ENCODE results near the gene C10orf143.
"Not testable (repeated sequence)": the region's sequence is repeated elsewhere in the genome, so short reads cannot be mapped to it uniquely, and the experiment has no call there.

Gene C10orf143

DNA sequence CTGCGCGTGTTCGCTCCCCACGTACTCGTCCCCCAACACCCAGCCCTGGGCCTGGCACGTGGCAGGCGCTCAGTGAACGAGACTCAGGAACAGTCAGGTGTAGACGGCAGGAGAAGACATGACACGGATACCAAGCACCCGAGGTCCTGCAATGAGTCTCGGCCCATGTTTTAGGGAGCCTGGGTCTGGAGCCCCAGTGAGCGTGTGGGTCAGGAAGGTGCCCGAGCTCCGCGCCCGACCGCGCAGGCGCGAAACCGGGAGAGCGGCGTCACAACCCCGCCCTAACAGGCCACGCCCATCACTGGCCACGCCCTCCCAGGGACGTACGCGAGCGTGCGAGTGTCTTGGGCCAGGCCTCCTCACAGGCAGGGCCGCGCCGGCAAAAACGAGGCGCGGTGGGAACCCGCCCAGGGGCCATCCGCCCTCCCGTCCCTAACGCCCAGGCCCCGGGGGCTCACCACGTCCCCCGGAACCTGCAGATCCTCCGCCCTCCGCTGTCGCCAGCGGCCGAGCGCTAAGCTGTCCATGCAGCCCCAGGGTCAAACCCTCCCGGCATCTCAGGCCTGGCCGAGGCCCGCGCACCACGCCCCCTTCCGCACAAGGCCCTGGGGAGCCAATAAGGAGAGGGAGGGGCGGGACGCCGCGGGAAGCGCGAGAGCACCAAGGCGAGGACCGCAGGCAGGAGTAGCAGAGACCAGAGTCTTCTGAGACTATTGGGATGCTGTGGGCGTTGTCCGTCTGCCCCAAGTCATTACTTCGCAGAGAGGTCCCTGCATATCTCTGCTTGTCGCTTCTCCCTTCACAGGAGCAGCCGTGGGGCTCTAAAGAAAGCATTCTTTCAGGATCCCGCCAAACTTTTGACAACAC is at the start of gene C10orf143:
Gene C10orf143, minus strand, starts transcription at position 585 of the 867 bp plus-strand sequence. Its CDS starts 58 bp downstream, at position 527.
- DNase-seq (ENCODE audit: low spot score), result peak; percentile 98

DNA sequence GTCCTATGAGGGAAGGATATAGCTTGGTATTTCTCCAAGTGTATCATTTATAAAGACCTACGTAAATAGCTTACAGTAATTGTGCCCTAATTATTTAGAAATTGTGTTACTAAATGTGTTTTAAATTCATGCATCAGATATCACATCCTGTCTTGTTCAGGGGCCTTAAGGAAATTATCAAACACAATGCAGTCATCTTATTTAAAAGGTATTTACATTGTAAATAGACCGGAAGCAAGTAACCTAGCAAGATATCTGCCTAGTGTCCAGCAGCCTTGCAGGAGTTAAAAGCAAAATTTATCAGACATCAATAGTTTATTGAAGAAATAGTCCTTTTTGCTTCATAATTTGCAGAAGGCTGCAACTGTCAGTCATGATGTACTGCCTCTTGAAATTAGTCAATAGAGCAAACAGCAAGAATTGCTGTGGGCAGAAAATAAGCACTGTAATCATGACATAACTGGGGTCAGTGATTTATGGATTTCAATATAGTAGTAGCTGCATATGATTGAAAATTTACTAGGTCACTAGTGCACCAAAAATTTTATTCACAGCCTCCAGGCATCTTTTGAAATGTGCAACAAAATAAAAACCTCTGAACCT is 48.7 kb upstream of the C10orf143 start:
- DNase-seq (ENCODE audit: low spot score), result no peak

DNA sequence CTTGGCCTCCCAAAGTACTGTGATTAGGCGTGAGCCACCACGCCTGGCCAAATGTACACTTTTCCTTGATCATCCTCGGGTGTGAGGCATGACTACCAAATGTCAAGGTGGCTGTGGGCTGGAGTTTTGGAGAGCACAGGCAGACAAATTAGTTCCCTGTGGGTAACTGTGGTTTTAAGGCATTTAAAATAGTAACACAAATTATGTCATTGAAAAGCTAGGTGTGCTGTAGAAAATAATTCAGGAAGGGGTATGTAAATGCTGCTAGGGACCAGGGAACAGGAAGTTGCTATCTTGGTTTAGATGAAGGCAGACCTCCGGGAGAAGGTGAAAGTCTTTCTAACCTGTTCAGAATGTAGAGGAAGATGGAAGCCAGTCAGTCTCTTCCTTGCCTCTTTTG is 35.4 kb upstream of the C10orf143 start:
- DNase-seq (ENCODE audit: low spot score), result no peak

DNA sequence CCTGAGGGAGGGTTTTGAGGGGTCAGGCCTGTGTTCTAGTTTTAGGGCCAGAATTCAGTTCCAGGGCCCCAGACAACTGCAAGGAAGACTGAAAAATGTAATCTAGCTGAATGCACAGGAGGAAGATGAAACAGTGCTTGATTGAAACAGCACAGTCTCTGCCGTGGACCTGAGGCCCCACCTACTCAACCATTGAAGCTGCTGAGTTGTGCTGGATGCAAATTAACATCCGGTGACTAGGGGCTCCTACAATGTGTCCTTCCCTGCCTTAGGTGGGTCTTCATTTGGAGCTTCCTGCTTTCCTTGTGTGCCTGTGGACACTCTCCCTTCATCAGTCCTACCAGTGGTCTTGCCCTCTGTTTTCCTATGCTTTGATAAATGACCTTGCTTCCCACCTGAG is 31.2 kb upstream of the C10orf143 start:
- no peak for DNase-seq (ENCODE audit: low spot score)

DNA sequence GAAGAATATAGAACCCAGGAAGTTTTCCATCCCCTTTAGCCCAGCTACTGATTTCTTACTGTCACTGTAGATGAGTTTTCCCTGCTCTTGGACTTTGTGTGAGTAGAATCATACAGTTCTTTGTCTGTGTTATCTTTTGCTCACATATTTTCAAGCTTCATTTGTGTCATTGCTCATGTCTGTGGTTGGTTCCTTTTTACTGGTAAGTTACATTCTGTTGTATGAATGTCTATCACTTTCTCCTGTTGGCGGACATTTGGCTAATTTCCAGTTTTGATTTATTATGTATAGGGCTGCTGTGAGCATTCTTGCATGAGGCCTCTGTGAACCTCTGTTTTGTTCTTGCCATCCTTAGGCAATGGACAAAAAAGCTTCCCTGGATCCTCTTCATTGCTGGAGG is 30.8 kb upstream of the C10orf143 start:
- no peak for DNase-seq (ENCODE audit: low spot score)

DNA sequence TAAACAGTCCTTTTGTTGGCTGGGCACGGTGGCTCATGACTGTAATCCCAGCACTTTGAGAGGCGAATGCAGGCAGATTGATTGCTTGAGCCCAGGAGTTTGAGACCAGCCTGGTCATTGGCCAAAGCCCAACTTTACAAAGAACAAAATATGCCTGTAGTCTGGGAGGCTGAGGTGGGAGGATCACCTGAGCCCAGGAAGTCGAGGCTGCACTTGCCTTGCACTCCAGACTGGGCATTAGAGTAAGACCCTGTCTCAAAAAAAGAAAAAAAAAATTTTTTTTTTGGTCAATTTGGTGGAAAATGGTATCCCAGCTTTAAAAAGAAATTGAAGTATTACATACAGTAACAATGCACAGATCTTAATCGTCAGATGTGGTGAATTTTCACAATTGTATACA is 30.4 kb upstream of the C10orf143 start:
- no peak for DNase-seq (ENCODE audit: low spot score)

DNA sequence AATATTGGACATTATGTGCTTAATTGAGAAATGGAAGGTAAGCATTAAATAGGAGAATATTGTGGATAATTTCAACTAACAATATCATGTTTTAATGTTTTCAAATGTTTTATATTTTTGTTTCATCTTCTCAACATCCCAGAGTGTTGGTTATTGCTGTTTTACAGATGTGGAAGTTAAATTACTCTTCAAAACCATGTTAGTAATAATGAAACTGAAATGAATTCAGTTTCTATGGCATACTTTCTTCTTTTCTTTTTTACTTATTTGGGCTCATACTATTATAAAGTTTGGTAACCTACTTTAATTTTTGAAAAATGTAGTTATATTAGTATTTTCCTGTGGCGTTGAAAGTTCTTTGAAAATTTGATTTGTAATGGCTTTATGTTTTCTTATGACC is 29.8 kb upstream of the C10orf143 start:
- DNase-seq (ENCODE audit: low spot score), result no peak

DNA sequence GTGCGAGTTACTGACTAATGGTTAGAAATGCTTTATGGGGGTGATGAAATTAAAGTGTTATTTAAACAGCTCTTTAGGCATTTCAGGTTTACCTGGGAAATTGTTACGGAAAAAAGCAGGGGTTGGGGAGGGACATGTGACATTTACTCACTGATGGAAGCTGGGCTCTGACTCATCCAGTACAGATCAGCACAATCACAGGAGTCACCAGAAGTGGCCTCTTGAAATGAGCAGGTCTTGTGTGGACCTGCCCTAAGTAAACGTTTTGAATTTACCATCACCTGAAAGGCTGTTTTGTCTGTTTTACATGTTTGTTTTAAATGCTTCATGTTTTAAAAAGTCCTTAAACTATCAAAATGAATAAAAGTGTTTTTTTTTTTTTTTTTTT is 27.8 kb upstream of the C10orf143 start:
- peak; percentile 12 for DNase-seq (ENCODE audit: low spot score)

DNA sequence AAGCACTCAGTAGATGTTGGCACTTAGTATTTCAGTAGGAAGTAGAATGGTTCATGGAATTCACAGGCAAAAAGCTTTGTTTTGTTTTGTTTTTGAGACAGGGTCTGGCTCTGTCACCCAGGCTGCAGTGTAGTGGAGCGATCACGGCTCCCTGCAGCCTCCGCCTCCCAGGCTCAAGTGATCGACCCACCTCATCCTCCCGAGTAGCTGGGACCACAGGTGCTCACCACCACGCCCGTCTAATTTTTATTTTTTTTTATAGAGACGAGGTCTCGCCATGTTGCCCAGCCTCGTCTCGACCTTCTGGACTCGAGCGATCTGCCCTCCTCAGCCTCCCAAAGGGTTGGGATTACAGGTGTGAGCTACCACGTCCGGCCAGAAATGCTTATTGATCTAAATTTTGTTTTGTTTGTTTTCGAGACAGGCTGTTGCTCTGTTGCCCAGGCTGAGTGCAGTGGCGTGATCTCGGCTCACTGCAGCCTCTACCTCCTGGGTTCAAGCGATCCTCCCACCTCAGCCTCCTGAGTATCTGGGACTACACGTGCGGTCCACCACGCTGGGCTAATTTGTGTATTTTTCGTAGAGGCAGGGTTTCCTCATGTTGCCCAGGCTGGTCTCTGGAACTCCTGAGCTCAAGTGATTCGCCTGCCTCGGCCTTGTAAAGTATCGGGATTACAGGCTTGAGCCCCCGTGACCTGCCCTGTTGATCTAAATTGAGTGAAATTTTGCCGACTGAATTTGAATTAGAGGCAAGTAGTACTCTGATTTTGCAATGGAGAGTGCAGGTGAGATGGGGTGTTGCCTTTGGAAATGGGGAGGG is 27.2 kb upstream of the C10orf143 start:
- DNase-seq (ENCODE audit: low spot score), result no peak

DNA sequence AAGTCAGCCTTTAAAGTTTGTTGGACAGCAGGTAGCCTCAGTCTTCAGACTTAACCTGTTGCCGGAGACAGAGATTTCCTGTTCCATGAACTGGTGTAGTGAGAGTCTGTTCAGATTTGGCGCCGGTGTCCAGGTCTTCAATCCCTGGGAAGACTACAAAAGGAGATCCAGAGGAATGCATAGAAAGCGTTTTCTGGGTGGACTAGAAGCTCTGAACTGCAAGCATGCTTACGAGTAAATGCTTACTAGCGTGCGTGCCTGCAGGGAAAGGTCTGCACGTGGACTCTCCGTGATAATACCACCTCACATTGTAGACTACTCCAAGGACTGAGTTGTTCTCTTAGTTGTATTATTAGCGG is 26.4 kb upstream of the C10orf143 start:
- DNase-seq (ENCODE audit: low spot score), result no peak

DNA sequence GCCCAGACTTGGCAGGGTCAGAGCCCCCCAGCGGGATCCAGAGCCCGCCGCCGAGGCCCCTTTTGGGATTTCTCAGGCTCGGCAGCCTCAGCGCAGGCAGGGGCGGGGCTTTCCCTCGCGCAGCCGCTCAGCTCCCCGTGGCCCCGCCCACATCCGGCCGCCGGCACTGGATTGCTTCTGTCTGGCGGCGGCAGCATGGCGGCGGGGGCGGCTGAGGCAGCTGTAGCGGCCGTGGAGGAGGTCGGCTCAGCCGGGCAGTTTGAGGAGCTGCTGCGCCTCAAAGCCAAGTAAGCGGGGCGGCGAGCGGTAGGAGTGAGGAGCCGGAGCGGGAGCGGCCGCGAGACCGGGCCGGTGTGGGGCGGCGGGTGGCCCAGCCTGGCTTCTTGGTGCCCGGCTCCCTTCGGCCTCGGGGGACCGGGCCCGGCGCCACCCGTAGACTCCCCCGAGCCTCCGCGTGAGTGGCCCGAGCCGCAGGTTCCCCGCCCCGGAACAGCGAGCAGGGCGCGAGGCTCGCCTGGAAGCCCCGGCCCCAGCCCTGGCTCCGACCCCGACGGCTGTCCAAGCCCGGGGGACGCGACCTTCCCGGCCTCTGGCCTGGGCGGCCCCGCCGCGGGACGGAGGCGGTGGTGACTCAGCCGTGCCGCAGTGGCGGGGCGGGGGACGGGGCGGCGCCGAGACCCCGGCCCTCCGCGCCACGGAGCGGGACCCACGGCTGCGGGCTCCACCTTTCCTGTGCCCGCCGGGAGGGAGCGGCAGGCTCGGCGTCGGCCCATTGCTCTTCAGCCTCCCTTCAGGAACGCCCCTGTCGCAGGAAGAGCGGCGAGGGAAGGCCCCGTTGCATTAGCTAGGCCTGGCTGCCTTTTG is 25.8 kb upstream of the C10orf143 start, which contains the start of gene GLRX3:
Gene GLRX3, plus strand, starts transcription at position 166 of the 864 bp plus-strand sequence. Its CDS starts 30 bp downstream, at position 196.
- DNase-seq (ENCODE audit: low spot score), result peak; percentile 83

DNA sequence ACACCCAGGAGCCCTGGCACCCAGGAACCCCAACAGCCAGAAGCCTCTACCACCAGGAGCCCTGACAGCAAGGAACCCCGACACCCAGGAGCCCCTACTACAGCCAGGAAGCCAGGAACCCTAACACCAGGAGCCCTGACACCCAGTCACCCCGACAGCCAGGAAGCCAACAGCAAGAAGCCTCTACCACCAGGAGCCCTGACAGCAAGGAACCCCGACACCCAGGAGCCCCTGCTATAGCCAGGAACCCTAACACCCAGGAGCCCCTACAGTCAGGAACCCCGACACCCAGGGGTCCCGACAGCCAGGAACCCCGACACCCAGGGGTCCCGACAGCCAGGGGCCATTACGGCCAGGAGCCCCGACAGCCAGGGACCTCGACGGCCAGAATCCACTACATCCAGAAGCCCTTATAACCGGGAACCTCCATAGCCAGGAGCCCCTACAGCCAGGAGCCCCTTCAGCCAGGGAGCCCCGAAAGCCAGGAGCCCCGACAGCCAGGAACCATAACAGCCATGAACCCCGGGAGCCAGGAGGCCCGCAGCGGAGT is 25.1 kb upstream of the C10orf143 start:
- no peak for DNase-seq (ENCODE audit: low spot score)

DNA sequence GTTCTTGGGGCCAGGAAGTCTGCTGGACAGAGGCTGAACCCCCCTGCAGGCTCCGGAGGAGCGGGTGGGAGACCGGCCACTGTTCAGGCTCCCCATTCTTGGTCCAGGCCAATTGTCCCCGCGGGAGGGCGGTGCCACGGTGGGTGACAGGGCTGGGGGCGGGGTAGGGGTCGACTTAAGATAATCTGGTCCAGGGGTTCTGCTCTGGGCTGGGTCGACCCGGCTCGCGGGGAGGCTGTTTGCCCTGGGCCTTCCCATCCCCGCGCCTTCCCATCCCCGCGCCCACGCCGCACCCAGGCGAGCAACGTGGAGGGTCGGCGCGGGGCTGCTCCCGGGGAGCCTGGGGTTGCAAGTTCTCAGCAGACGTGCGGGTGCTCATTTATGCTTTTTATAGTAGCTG is 18.3 kb upstream of the C10orf143 start:
- no peak for DNase-seq (ENCODE audit: low spot score)

DNA sequence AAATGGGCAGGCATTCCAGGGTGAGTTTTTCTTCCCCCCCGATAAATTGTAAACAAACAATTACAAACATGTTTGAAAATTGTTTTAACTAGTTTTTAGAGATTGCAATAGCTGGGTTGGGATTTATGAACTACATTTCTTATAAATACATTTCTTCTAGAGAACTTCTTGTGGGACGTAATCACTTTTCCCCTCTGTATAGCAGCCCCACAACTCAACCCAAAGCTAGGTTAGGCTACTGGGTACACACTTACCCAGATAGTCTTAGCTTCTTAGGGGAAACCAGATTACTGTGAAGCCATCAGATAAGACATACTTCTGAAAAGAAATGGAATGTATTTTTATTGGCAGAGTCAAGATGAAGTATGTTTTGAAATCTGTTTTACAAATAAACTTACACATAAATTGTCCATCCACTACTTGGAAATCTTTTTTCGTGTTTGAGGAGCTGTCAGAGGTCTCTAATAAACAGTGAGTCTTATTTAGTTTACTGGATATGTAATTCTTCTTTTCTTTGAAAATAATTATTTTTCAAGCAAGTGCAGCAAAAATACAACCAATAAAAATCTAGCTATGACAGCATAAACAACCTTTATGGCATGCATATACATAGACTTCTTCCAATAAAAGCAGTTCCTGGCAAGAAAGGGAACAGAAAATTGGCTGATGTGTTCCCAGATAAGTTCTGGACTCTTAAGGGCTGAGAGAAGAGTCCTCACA is 17.6 kb upstream of the C10orf143 start:
- no peak for DNase-seq (ENCODE audit: low spot score)

DNA sequence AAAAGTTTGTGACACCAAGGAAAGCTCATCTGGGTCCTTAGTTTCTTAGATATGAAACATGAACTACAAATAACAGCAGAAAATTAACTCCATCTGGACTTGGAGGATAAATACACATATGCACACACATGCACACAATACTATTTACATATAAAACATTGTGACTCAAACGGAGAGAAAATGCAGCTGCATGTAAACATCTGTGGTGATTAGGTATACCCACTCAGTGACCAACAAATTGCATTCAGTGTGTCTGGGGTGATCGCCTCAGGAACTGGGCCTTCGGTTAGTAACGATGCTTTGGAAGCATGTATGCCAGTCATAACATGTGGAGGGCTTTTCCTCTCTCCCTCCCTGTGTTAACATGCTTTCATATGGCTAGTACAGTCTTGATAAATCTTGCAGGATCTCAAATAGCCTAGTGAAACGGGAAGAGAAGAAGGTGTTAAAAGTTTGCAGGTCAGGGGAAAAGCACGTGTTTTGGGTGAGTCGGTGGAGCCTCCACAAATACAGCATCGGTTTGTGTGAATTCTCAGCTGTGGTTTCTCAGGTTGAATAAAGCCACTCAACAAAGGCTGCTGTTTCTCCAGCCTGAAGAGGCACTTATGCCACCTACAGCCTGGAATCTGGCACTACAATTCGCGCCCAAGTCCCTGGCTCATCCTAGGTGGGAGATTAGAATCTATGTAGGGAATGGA is 16.9 kb upstream of the C10orf143 start:
- peak; percentile 65 for DNase-seq (ENCODE audit: low spot score)

DNA sequence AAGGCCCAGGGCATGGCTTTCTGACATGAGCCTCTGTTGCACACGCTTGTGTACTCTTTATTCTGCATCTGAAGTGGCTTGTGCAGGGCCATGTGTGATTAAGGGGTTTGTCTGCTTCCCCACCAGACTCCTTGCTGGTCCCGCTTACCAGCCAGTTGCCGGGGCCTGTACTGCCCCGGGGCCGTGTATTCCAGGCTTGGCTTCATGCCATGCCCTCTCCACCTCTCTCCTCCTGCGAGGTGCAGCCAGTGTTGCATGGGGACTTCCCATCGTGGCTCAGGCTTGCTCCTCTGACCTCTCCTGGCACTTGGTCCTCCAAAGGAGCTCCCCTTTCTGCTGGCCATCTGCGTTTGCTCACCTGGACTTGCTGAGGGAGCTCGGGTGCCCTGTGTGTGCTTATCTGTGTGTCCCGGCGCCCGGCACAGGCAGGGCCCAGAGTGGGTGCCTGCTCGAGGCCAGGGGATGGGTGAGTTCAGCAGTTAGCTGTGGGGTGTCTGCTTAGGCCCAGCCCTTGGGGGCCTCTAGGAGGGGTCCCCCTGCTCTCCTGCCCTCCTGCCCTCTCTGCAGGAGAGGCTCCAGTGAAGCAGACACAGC is 11.0 kb upstream of the C10orf143 start:
- DNase-seq (ENCODE audit: low spot score), result no peak

DNA sequence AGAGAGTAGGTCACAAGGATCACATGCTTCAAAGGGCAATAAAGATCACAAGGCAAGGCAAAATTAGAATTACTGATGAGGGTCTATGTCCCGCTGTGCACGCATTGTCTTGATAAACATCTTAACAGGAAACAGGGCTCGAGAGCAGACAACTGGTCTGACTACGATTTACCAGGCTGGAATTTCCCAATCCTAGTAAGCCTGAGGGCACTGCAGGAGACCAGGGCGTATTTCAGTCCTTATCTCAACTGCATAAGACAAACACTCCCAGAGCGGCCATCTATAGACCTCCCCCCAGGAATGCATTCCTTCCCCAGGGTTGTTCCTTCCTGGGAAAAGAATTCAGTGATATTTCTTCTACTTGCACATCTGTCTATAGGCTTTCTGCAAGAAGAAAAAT is 6.9 kb upstream of the C10orf143 start:
- not testable (repeated sequence) for DNase-seq (ENCODE audit: low spot score)

DNA sequence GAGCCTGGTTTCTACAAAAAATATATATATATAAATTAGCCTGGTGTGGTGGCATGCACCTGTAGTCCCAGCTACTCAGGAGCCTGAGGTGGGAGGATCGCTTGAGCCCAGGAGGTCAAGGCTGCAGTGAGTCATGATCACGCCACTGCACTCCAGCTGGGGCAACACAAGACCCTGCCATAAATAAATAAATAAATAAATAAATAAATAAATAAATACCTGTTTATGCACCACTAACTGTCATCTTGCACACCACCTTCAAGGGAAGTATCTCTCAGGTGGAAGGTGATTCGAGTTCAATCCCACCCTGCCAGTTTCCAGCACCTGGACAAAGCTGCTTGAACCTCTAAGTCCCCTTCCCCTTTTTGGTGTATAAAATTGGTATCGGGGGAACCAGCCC is 6.3 kb upstream of the C10orf143 start:
- DNase-seq (ENCODE audit: low spot score), result not testable (repeated sequence)

DNA sequence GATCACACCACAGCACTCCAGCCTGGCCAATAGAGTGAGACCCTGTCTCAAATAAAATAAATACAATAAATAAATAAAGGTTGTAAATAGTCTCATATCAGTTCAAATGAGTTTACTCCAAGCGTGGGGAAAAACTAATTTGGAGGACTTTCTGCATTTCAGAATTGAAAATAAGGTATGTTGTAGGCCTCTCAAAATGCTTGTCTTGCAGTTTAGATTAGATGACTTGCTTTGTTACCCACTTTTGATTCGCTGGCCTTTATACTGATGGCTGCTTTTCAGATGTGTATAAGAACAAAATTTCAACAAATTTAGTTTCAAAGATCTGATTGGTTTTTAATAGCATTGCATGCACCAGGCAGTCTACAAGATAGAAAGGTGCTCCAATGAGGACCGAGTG is 2.2 kb upstream of the C10orf143 start:
- no peak for DNase-seq (ENCODE audit: low spot score)

DNA sequence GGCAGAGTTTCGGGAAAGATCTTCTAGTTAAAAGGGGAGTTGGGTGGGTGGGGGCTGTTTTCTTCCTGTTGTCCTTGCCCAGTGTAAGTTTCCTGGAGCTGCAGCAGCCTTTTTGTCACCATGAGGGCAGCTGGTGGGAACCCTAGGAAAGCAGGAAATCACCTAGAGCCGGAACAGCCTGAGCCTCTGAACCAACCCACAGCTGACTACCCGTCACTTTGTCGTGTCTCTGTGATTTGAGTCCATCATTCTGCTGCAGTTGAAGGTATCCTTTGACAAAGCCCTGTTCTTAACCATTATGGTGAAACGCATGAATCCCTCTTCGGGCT is 1.2 kb upstream of the C10orf143 start:
- DNase-seq (ENCODE audit: low spot score), result no peak
